ENCODE measurements around the gene CDHR3. TPM values are rescaled to one million over a fixed set of nuclear protein-coding genes. Genes with fewer than 3 reads are reported as not detected.

The CDHR3 gene
- total RNA-seq, 1 experiment from 2014 or later, result 3.3 TPM

- Histone ChIP-seq H3K27me3 (ENCODE audit: insufficient read depth, low read length) (no peaks in the 10 kb centered on the region), H3K4ac (ENCODE audit: low read depth, low read length) (no peak overlapping the region), H2AK5ac (ENCODE audit: insufficient read length, low read length) (no peak overlapping the region), H3K56ac (ENCODE audit: insufficient read length, low read depth, low read length) (no peak overlapping the region), H3K9me3 (ENCODE audit: control insufficient read depth, low read depth, low read length) (no peaks in the 10 kb centered on the region), H4K5ac (ENCODE audit: insufficient read length, low read depth, low read length) (no peak overlapping the region), H3K4me1 (ENCODE audit: insufficient read depth, low read length) (no peaks in the 10 kb centered on the region), H2BK12ac (ENCODE audit: insufficient read length, low read depth, low read length) (no peak overlapping the region), H2BK5ac (ENCODE audit: insufficient read length, low read length) (no peak overlapping the region), H3K9ac (ENCODE audit: extremely low read depth, insufficient read length, low read length) (no peak overlapping the region), H4K8ac (replicated peaks; ENCODE audit: insufficient read length, low read depth, low read length) (no peak overlapping the region), H3K79me1 (ENCODE audit: insufficient read depth, low read depth, low read length, poor library complexity, severe bottlenecking) (no peaks in the 10 kb centered on the region), H3K79me2 (ENCODE audit: insufficient read depth, low read length) (no peaks in the 10 kb centered on the region), H4K20me1 (ENCODE audit: control insufficient read depth, insufficient read depth, insufficient read length) (no peaks in the 10 kb centered on the region), H2BK15ac (ENCODE audit: low read depth, low read length) (no peak overlapping the region), H3K23ac (ENCODE audit: insufficient read length, low read depth, low read length) (no peak overlapping the region), H2BK20ac (ENCODE audit: low read depth, low read length, poor library complexity, severe bottlenecking) (no peak overlapping the region), H3K27ac (ENCODE audit: insufficient read length, low read depth, low read length) (no peak overlapping the region), H2AFZ (ENCODE audit: low read length) (no peak overlapping the region), H3T11ph (ENCODE audit: low read length) (no peak overlapping the region), H3K14ac (ENCODE audit: insufficient read depth, low read length) (no peak overlapping the region), H3K18ac (ENCODE audit: insufficient read length, low read depth, low read length) (no peak overlapping the region), H2BK120ac (ENCODE audit: low read depth, low read length, poor library complexity, severe bottlenecking) (no peak overlapping the region), H3K4me2 (ENCODE audit: insufficient read depth, insufficient read length, low read length) (no peak overlapping the region), H3K23me2 (ENCODE audit: insufficient read length, low read depth, low read length, poor library complexity, severe bottlenecking) (no peaks in the 10 kb centered on the region), H4K91ac (ENCODE audit: insufficient read length, low read depth, low read length) (no peak overlapping the region)
- no peaks in the 10 kb centered on the region for H3K4me1 Mint-ChIP-seq
- H3K4me3 Mint-ChIP-seq, result no peak overlapping the region
- no peak overlapping the region for H3K27ac Mint-ChIP-seq
- H3K9me3 Mint-ChIP-seq, result peaks cover 0 to 3% of the 10 kb centered on the region in 2 experiments; a peak in 1 of 5 replicates
- DNase-seq, result no peak
- no peak for TF ChIP-seq CTCF (conservative IDR thresholded peaks at IDR 0.05)
- no peaks in the 10 kb centered on the region for H3K36me3 Mint-ChIP-seq (ENCODE audit: insufficient read depth in 1 of 3, low read depth in 3 of 3)
- H3K27me3 Mint-ChIP-seq (ENCODE audit: low read depth), result no peaks in the 10 kb centered on the region
- WGBS (ENCODE audit: extremely low coverage, insufficient read length, low lambda C conversion rate), result no CpG with 5 or more reads among the region's 6 CpGs
These were observed 117.4 kb downstream of the CDHR3 start for GRCh38 chr7:106080300-106080987.

All from H9 (cell line).